HG03139 (cell line): ENCODE measurements around the gene EGFL7.

Experiments used
- ATAC-seq: cut with Tn5 transposase; IDR thresholded peaks from one replicate; pipeline ENCODE4 v1.9.1; 2021; ENCODE audit not compliant: unreplicated experiment

Gene EGFL7

DNA sequence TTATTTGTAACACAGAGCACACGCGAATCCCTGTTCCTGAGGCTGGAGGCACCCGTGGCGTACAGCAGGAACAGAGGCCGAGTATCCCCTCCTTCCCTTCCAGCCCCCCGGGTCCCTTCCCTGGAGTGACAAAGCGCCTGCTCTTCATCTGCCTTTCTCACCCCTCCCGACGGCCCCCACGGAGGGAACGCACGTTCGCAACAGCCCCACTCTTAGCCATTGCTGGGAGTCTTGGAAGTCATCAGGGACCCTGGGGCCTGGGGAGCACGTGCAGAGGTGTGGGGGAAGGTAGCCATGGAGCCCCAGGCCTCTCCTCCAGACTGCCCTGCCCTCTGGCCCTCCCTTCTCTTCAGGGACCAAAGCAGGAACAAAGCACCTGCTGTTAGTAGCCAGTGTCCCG, 22.1 kb downstream of the EGFL7 start:
- ATAC-seq = no peak

DNA sequence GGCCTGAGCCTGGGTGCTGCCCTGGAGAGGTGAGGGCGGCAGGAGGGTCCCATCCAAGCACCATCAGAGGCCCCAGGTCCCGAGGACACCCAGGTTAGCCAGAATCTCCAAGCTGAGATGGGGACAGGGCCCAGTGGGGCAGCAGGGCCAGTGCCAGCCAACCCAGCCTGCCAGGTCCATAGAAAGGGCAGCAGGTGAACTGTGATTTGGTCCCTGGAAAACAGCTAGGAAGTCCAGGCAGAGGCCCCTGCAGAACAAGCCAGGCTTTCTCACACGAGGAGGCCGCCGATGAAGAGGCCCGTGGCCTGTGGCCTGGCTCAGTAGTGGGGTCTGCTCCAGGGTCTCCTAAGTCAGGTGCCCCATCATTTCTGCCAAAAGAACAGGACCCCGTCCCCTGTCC, 22.5 kb downstream of the EGFL7 start:
- ATAC-seq = no peak

DNA sequence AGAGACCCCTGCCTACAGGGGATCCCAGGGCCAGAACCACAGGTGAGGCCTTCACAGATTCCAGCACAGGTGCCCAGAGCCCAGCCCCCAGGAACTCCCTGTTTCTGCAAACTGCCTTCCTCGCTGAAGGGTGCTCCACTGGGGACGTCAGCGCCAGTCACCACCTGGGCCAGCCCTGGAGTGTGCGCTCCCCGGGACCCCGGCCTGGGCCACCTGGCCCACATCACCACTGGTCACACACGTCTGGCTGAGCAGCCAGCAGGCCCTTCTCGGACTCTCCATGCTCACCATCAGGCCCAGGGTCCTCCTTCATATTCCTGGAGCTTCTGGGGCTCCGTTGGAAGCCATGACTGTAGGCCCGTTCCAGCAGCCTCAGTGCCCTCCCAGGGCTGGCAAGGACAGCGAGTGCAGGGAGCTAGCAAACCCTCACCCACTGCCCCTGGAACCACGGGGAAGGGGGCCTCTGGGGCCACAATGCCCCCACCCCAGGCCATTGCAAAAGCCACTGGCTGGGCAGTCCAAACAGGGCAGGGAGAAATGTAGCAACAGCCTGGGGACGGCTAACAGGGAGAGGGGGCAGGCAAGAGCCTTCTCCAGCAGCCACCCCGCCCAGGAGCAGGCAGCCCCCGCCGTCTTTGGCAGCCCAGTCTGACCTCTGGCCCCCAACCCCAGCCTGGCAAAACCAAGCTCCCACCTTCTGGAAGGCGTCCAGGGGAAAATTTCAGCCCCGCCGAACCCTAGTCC, 23.2 kb downstream of the EGFL7 start:
- ATAC-seq = no peak

DNA sequence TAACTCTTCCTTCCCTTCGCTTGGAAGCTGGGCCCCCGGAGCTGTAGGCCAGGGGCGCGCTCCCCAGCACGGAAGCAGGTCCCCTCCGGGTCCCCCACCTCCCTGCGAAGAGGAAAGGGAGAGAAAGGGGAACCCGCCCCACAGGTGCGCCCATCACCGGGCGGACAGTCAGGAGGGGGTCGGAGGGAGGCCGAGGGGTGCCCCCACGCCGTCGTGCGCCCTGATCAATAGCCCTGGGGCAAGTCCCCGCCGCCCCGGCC, 23.7 kb downstream of the EGFL7 start:
- no peak for ATAC-seq

DNA sequence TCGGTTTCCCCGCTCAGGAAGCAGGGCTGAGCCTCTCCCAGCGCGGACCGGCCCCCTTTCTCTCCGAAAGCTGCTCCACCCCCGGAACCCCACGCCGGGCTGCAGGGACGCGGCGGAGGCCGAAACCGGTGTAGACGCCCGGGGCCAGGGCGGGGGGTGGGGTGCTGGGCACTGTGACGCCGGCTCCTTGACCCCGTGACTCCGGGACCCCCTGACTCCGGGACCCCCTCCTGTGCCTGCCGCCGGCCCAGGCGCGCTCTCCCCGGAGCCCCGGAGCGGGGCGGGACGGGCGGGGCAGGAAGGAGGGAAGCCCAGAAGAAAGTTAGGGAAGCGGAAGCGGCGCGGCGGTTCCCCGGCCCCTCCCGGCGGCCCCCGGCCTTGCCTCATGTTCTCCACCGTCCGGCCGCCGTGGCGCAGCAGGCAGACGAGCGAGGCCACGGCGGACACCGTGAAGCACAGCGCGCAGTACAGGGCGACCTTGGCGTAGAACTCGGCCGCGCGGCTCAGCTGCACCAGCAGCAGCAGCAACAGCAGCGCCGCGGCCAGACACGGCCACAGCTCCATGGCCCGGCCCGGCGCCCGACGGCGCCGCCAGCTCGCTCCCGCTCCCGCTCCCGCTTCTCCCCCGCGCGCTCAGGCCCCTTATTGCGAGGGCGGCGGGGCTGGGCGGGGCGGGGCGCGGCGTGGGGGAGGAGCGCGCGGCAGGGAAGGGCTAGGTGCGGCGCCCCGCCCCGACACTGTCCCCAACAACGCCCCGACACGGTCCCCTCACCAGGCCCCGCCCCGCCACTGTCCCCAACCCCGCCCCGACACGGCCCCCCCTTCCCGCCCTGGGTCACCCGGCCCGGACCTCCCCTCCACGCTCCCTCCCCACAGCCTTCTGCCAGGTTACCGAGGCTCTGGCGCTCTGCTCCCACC, 24.3 kb downstream of the EGFL7 start, which contains the start of gene AGPAT2:
Gene AGPAT2 (minus strand): TSS at position 664 of the 918 bp plus-strand sequence. CDS start 100 bp downstream, at position 564.
- ATAC-seq = peak; percentile 63

DNA sequence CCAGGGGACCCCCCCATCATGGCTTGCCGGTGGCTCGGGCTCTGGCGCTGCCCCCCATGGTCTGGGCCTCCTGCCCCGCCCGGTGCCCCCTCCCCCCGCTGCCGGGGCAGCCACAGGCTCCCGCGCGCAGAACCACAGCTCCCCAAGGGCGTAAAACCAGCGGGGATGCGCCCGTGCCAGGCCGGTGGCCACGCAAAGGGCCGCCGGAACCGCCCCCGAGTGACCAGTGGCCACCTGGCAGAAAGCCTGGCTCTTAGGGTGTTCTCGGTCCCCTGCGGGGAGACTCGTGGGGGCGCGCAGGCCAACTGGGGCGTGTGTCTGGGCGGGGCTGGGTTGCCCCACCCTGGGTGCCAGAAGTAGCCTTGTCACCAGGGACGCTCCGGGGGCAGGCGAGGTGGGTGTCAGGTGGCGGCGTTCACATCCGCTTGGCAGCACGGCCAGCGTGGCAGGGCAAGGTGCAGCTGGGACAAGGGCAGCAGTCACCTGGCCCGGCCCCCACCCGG, 25.1 kb downstream of the EGFL7 start:
- no peak for ATAC-seq

DNA sequence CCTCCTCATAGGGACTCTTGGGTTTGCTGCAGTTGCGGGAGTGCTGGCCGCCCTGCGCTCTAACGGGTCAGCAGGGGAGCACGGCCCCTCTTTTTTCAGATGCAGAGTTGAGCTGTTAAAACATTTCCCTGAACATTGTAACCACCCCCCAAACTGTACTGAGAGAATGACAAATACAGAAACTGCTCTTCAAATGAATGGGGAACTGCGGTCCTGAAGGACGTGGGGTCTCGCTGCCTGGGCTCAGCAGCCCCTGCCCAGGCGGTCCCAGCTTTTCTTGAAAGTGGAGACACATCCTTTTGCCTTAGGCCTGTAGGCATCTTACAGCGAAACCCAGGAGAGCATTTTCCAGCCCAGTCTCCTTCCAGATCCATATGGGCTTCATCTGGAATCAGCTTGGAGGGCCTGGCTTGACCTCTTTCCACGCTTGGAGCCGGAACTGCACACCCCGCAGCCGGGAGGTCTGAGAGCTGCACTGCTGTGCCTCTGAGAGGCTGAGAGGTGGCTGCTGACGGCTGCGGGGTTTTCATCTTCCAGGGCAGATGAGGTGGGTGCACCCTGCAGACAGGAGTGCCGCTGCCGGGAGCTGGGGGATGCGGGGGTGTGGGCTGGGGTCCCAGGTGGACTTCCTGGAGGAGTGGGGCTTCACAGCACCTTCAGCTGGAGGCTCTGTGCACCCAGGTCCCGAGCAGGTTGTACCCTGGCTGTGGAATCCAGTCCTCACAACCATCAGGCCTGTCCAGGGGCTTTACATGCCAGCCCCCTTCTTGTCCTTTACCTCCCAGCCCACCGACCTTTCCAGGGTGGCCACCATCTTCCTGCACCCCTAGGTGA, 25.8 kb downstream of the EGFL7 start:
- no peak for ATAC-seq

DNA sequence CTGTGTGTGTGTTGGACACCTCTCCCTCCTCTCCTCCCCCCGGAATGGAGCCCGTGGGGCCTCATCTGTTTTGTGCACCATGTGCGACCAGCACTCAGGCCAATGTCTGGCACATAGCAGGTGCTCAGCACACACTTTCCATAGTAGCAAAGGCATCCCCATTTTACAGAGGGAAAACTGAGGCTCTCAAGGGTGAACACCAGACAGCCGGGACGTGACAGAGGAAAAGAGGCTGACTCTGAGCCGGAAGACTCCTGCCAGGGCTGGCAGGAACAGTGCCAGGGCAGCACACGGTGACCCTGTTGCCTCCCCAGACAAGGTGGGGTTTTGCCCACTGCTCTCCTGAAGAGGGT, 26.4 kb downstream of the EGFL7 start:
- ATAC-seq = no peak

DNA sequence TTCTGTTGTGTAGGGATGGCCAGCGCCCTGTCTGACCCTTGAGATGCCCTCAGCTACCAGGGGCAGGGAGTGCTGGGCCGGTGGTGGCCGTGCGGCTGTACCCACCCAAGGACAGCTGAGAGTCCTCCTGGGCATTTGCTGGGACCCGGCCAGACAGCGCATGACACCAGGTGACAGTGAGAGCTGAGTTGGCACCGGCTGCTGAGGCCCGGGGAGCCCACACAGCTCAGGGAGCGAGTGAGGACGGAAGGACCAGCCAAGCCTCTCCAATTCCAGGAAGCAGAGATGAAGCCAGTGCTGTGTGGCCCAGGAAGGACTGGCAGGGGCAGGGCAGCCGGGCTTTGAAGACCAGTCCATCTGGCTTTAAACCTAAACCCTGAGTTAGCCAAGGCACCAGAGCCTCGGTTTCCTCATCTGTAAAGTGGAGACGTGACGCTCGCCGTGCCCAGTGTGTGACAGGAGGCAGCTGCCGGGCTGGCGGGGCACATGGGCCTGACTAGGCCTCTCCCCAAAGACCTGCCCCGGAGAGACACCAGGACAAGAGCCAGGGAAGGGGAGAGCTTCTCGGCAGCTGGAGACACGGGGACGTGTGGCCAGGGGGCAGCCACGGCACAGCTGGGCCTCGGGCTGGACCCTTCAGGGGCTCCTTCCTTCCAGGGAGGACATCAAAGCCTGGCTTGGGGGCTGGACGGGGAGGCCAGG, 27.5 kb downstream of the EGFL7 start:
- no peak for ATAC-seq

DNA sequence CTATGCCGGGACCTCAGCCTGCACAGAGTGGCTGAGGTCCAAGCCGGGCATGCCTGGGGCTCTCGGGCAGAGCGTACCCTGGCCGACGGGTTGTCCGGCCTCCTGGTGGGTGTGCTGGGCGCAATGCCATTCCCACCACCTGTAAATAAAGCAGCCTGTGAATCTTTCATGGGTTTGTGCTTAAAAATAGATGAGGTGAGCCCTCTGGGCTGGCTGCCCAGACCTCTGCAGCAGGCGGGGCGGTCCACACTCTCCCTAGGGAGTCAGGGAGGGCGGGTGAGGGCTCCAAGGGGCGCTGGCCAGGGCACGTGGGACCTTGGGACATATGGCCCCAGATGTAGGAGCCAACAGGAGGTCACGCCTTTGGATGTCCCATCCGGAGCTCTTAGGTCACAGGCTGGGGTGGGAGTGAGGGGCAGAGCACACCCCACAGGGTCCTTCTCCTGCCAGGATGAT, 28.1 kb downstream of the EGFL7 start:
- ATAC-seq = no peak

DNA sequence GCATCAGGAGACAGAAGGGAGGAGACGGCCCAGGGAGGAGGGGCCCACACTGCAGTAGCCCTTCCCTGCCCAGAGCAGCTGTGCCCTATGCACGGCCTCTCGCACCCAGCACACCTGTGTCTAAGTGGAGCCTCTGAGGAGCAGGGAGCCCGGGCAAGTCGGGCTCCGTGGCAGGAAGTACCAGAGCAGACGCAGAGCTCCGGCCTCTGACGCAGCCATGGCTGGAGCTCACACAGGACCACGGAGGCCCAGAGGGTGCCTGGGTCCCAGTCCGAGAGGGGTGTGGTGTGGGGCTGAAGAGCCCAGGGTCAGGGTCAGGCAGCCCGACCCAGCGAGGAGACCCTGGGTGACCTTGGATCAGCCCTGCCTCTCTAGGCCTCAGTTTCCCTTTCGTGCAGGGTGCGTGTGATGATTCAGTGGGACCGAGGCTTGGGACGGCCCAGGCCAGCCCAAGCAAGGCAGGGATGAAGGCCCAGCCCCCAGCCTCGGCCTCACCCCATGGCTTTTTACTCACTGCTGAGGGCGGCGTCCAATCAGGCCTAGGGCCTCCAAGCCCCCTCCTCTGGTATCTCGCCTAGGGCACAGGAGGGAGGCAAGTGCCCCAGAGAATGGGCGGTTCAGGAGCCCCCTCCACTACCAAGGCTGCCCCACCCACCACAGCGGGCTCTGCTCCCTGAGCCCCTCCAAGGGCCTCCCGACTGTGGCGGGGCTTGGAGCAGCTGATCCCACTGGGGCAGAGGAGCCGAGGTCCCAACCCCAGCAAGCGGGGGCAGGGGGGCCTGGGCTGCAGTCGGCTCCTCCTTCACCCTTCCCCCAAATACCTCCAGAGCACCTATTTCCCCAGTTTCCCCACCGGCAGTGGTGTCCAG, 28.8 kb downstream of the EGFL7 start:
- ATAC-seq = no peak

DNA sequence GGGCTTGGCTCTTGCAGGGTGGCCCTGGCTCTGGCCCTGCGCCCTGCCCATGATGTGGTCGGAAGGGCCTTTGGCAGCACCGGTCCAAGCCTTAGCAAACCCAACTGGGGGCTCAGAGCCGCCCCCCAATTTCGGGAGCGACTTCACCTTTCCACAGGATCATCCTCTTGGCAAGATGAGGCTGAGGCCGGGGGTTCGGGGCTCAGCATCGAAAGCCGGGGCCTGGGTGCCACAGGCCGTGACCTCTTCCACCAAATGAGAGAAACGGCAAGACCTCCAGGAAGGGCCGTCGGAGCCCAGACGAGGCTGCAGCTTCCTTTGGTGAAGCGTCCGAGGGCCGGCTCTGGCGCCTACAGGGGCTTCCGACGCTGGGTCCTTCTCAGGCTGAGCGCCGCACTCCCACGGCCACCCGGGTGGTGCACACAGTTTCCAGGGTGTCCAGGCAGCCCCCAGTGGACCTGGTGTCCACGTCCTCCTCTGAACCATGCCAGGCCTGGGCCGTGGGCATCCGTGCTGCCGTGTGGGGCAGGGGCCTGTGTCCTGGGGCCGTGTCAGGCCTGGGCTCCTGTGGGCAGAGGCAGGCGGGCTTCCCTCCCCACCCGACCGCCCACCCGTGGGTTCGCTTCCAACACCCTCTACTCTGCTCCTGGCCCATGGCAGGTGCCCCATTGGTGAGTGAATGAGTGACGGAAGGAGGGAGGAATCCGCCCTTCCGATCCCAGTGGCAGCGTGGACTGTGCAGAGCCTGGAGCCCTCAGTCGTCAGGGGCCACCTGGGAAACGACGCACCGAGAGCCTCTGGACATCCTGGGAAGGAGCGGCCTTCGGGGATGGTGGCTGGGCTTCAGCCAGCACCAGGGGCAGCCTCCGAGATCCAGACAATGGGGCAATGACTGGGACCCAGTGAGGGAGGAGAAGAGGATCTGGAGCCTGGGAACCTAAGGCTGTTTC, 29.7 kb downstream of the EGFL7 start:
- ATAC-seq = no peak

DNA sequence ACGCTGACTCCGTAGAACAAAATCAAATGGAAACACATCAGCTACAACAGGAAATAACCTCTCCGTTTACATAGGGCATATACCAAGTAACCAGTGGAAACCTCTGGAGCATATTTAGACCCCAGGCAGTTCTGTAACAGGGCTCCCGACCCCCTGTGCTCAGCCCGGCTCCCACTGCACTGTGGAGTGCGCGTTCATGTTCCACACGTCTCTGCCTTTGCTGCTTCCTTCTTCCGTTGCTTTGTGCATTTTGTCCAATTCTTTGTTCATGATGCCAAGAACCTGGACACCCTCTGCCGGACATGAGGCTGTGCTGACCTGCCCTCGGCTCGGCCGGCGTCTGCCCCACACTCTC, 30.4 kb downstream of the EGFL7 start:
- ATAC-seq = no peak

DNA sequence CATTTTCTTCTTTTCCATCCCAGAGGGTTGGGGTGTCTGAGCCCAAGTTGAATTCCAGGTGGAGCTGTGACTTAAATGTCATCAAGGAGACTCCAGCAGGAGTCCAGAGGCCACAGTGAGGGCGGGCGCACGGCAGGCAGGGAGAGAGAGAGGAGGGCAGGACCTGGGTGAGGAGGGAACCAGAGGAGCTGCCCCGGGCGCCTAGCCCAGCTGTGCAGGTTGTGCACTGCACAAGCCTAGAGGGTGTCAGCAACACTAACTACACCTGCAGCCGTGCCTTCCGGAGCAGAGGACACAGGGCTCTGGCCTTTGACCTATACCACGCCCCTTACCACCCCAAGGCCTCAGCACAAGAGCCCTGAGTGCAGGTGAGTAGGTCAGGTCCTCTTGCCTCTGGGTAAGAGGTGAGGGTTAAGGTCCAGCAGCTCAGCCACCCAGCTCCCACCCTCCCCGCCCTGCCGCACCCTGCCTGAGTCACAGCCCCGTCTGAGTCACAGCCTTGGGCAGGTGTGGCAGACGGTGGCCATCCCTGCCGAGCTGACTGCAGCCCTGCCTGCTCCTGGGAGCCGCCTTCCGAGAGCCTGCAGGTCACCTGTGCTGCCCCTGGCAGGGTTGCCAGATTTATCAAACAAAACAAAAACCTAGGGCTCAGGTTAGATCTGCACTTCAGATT, 30.9 kb downstream of the EGFL7 start:
- ATAC-seq = no peak

DNA sequence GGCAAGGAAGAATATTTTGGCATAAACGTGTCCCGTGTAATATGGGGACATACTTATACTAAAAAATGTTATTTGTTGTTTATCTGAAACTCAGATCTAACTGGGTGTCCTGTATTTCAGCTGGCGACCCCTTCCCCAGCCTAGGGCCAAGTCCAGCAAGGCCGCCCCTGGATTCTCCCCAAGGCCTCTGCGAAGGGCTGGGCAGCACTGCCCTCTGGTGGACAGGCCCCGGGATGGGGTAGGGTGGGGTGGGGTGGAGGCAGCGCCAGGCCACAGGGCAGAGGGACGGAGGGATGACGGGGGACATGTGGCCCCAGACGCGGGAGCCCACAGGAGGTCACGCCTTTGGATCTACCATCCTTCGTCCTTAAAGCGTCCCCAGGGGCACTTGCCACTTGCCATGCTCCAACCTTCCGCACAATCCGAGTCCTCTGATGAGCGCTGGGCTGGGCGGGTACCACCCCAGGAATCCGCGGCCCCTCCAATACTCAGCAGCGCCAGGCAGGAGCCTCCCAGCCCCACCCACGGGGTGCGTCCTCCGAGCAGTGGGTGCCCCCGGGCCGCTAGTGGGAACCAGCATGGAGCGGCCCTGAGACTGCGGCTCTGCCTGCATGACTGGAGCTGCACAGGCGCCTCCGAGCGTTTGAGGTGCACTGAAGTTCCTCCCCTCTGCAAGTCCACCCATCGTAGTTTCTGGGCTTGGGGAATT, 31.6 kb downstream of the EGFL7 start:
- no peak for ATAC-seq

DNA sequence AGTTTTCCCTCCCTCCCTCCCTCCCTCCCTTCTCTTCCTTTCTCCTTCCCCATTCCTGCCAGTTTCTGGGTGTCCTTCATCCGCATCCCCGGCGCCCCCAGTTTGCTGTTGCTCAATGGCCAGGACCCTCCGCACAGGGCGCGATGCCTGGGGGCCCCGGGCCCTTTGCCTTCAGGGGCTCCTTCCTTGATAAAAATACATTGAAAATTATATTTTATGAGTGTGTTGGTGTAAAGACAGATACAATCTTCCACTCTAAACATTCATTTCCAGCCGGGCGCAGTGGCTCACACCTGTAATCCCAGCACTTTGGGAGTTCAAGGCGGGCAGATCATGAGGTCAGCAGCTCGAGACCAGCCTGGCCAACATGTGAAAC, 32.1 kb downstream of the EGFL7 start:
- ATAC-seq = no peak

DNA sequence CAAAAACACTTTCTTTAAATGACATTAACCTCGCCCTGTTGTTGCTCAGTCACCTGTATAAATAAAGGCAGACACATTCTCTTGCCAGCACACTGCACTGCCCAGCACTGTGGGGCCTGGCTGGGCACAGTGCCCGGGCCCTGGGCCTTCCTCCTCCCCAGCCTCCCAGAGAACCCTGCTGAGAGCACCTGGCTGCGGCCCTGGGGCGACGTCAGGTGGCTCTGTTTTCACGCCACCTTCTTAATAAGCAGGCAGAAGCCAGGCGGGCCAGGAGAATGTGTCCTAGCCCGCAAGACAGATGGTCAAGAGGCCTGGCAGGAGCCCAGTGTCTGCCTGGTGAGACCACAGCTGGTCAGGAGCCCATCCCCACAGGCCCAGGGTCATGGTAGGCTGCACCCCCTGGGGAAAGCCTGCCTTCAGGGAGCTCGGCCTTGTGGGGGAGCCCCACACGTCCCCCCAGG, 32.7 kb downstream of the EGFL7 start:
- ATAC-seq = no peak

DNA sequence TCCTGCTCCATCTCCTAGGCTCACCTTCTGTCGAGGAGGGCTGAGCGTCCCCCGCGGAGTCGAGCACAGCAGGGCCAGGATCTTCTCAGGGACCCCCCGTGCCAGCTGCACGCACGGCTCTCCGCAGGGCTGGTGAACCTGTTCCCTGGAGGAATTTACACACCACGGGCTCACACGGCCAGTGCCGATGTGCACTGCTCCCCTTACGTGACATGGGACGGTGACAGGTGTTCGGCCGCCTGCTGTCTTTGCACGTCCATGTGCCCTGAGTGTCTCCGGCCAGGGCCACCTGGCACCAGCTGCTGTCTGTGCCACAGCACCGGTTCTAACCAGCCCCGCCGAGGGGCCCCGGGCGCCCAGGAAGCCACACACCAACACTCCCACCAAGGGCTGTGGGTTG, 33.2 kb downstream of the EGFL7 start:
- no peak for ATAC-seq
